Fibroblast of lung (primary cell): Measurements from ENCODE around the gene EPHA1. TPM values are rescaled to one million over a fixed set of nuclear protein-coding genes. Genes with fewer than 3 reads are reported as not detected.
A peak's percentile ranks its signal among the peaks of the same experiment; 100 is the strongest.

ENCODE experiments used
- DNase-seq, 2 donors: peaks; one replicate each; pipeline versions ENCODE4 v3.0.0 to v3.0.0-alpha.2; 2010; ENCODE audit warnings: low read depth in 2 of 2
- H2AFZ ChIP-seq: 2 replicates; pipeline ENCODE4 v1.5.1; 2012; ENCODE audit warnings: low read length, control low read depth, inconsistent platforms
- H3K27ac ChIP-seq: 2 replicates; pipeline ENCODE4 v1.5.1; 2011; ENCODE audit warnings: low read length, control low read depth; ENCODE audit not compliant: insufficient read depth
- H3K27me3 ChIP-seq: 2 replicates; pipeline ENCODE4 v1.5.1; 2011; ENCODE audit warnings: mild to moderate bottlenecking, low read length; ENCODE audit not compliant: control insufficient read depth, insufficient read depth
- H3K36me3 ChIP-seq: 2 replicates; pipeline ENCODE4 v1.5.1; 2011; ENCODE audit warnings: low read length; ENCODE audit not compliant: control insufficient read depth, insufficient read depth
- H3K4me1 ChIP-seq: 2 replicates; pipeline ENCODE4 v1.5.1; 2011; ENCODE audit warnings: low read length; ENCODE audit not compliant: control insufficient read depth, insufficient read depth; ENCODE audit errors: extremely low read depth
- H3K4me2 ChIP-seq: 2 replicates; pipeline ENCODE4 v1.5.1; 2011; ENCODE audit warnings: low read length, control low read depth; ENCODE audit not compliant: insufficient read depth; ENCODE audit errors: extremely low read depth
- H3K4me3 ChIP-seq, 4 experiments: fragments of 200-600 bp in 1 of 4; sonication (generic) in 1 of 4; replicated peaks in 1 of 4; 2 replicates each; pipeline ENCODE4 v1.5.1; 2011 to 2016; ENCODE audit warnings: low read length in 4 of 4, low read depth in 3 of 4, mild to moderate bottlenecking in 3 of 4, control low read depth in 2 of 4, inconsistent platforms in 1 of 4, mixed read lengths in 1 of 4; ENCODE audit not compliant: insufficient read depth in 1 of 4; ENCODE audit errors: control extremely low read depth in 1 of 4
- H3K79me2 ChIP-seq: 2 replicates; pipeline ENCODE4 v1.5.1; 2012; ENCODE audit warnings: mild to moderate bottlenecking, low read length, inconsistent platforms; ENCODE audit not compliant: control insufficient read depth, insufficient read depth
- H3K9ac ChIP-seq: 2 replicates; pipeline ENCODE4 v1.5.1; 2011; ENCODE audit warnings: mild to moderate bottlenecking, low read length, control low read depth; ENCODE audit not compliant: insufficient read depth
- H3K9me3 ChIP-seq: 2 replicates; pipeline ENCODE4 v1.5.1; 2012; ENCODE audit warnings: low read depth, low read length; ENCODE audit not compliant: control insufficient read depth, insufficient read depth
- H4K20me1 ChIP-seq: 2 replicates; pipeline ENCODE4 v1.5.1; 2011; ENCODE audit warnings: low read length; ENCODE audit not compliant: control insufficient read depth, insufficient read depth; ENCODE audit errors: extremely low read depth
- CTCF ChIP-seq, 2 donors: IDR thresholded peaks in 1 of 2; conservative IDR thresholded peaks in 1 of 2; 1 replicate in 1 of 2; 2 replicates in 1 of 2; pipeline ENCODE4 v1.5.1; 2011 to 2012; ENCODE audit warnings: low read length in 2 of 2, control low read depth in 1 of 2, inconsistent platforms in 1 of 2, low read depth in 1 of 2, mild to moderate bottlenecking in 1 of 2
- EZH2 ChIP-seq: IDR thresholded peaks from 2 replicates; pipeline ENCODE4 v1.5.1; 2012; ENCODE audit warnings: low read length, control low read depth, mild to moderate bottlenecking; ENCODE audit errors: missing control alignments
- polyA plus RNA-seq, 2 donors: library from polyadenylated mRNA; depleted of rRNA in 1 of 2; stranded (reverse) in 1 of 2; unstranded in 1 of 2; fragments of >200 nt; gene quantifications; 2 replicates each; pipeline ENCODE4 v1.2.1, GENCODE V29; 2011 to 2012; ENCODE audit warnings: missing spikeins in 1 of 2
- total RNA-seq: library from RNA; depleted of rRNA; stranded (reverse); fragments of >200 nt; gene quantifications from 2 replicates; pipeline ENCODE4 v1.2.1, GENCODE V29; 2014

EPHA1 gene
- total and polyA plus RNA-seq, 2 donors (not counting 1 experiment from before 2014, with no cell fraction given): under 0.01 to 0.09 TPM

GRCh38 chr7:143418681-143419458 is 10.2 kb upstream of the EPHA1 start:
- Histone ChIP-seq H3K4me1 (no peaks in the 10 kb centered on the region), H4K20me1 (no peaks in the 10 kb centered on the region), H3K79me2 (no peaks in the 10 kb centered on the region), H2AFZ (no peak overlapping the region), H3K36me3 (no peaks in the 10 kb centered on the region), H3K9ac (no peak overlapping the region), H3K9me3 (no peaks in the 10 kb centered on the region), H3K27ac (no peak overlapping the region), H3K4me2 (no peak overlapping the region), H3K4me3 (no peak overlapping the region), H3K27me3 (no peaks in the 10 kb centered on the region)
- TF ChIP-seq CTCF (conservative IDR thresholded peaks at IDR 0.05 in 1 of 2, IDR thresholded peaks at IDR 0.05 in 1 of 2; ENCODE audit: low read depth in 1 of 2, low read length in 2 of 2) (no peak), EZH2 (no peak)
- no peak for DNase-seq

DNA sequence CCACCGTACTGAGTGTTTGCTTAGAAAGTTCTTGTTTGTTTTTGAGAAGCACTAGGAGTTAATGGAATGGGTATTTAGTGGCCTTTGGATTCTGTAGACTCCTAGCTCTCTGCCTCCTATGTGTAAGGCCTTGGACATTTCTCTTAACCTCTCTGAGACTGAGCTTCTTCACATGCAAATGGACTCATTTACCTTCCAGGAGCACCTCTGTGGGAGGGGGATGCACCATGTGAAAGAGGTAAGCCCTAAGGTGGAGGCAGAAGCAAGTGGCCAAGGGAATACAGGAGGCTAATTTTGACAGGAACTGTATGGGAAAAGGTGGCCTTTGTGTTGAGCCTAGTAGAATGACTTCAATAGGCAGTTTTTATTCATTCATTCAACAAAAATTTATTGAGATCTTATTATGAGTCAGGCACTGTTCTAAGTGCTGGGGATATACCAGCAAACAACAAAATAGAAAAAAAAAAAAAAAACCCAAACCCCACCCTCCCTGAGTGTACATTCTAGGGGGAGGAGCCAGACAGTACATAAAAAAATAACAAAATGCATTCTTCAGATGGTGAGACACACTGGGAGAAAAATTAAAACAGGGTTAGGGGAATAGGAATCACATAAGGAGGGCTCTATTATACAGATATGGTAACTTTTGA is 9.2 kb upstream of the EPHA1 start:
- Histone ChIP-seq H2AFZ (peak overlapping the region; percentile 39), H3K36me3 (no peaks in the 10 kb centered on the region), H4K20me1 (no peaks in the 10 kb centered on the region), H3K27me3 (no peaks in the 10 kb centered on the region), H3K4me1 (no peaks in the 10 kb centered on the region), H3K4me2 (no peak overlapping the region), H3K9ac (no peak overlapping the region), H3K79me2 (no peaks in the 10 kb centered on the region), H3K4me3 (no peak overlapping the region), H3K9me3 (no peaks in the 10 kb centered on the region), H3K27ac (no peak overlapping the region)
- no peak for DNase-seq
- TF ChIP-seq CTCF (conservative IDR thresholded peaks at IDR 0.05 in 1 of 2, IDR thresholded peaks at IDR 0.05 in 1 of 2; ENCODE audit: low read depth in 1 of 2, low read length in 2 of 2): no peak
- TF ChIP-seq EZH2: no peak

DNA sequence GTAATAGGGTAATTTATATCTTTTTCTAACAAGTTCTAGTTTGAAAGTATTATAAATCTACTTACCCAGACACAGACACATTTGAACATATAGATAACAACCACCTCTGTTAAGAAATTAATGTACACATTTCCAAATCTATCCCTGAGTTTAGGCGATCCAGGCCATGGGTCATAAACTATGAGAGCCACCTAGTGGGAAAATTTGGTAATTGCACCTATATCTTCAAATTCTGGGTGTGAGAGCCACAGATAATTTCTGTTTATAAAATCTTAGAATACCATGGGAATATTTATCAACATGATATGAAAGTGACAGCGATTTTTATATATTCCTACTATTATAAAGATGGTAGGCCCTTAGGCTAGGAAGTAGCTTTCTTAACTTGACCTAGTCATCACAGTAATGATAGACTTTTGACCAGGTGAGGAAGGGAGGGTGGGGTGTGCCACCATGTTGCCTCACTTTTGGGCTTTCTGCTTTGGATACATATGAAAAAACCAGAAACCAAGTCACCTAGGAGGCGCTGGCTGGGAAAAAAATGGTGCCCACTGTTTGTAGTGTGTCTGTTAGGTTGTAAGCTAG is 8.0 kb upstream of the EPHA1 start:
- no peak overlapping the region for H3K27ac ChIP-seq
- no peaks in the 10 kb centered on the region for H4K20me1 ChIP-seq
- H3K36me3 ChIP-seq: no peaks in the 10 kb centered on the region
- no peak overlapping the region for H3K4me3 ChIP-seq
- H3K4me1 ChIP-seq: no peaks in the 10 kb centered on the region
- DNase-seq: peak; percentile 23 to 73
- H3K4me2 ChIP-seq: no peak overlapping the region
- H3K9ac ChIP-seq: no peak overlapping the region
- no peaks in the 10 kb centered on the region for H3K9me3 ChIP-seq
- no peak overlapping the region for H2AFZ ChIP-seq
- no peaks in the 10 kb centered on the region for H3K79me2 ChIP-seq
- H3K27me3 ChIP-seq: no peaks in the 10 kb centered on the region
- peak; percentile 72 to 78 for TF ChIP-seq CTCF (conservative IDR thresholded peaks at IDR 0.05 in 1 of 2, IDR thresholded peaks at IDR 0.05 in 1 of 2; ENCODE audit: low read depth in 1 of 2, low read length in 2 of 2)
- TF ChIP-seq EZH2: no peak
